D341Med (cell line): ENCODE data around the gene GLIS1.
A peak's percentile ranks its signal among the peaks of the same experiment; 100 is the strongest.

ENCODE experiments used
- DNase-seq: peaks from one replicate; pipeline ENCODE4 v3.0.0; 2012; ENCODE audit warnings: low spot score

GLIS1 gene

DNA sequence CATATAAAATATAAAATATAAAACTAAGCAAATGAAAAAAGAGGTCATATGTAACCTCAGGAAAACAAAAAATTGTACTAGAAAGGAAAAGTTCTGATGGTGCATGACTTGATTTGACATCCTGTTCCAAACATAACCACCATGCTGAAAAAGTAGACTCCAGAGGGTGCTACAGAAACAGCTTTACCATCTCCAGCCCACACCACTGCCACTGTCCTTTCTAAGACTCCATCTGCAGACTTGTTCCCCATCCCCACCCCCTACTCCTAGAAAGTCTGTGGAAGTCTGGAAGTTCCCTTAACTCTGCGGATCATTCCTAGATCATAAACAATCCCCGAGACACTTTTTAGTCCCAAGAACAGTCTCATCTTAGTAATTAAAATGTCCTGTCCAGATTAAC lies 20.5 kb downstream of the GLIS1 start:
- DNase-seq = no peak

DNA sequence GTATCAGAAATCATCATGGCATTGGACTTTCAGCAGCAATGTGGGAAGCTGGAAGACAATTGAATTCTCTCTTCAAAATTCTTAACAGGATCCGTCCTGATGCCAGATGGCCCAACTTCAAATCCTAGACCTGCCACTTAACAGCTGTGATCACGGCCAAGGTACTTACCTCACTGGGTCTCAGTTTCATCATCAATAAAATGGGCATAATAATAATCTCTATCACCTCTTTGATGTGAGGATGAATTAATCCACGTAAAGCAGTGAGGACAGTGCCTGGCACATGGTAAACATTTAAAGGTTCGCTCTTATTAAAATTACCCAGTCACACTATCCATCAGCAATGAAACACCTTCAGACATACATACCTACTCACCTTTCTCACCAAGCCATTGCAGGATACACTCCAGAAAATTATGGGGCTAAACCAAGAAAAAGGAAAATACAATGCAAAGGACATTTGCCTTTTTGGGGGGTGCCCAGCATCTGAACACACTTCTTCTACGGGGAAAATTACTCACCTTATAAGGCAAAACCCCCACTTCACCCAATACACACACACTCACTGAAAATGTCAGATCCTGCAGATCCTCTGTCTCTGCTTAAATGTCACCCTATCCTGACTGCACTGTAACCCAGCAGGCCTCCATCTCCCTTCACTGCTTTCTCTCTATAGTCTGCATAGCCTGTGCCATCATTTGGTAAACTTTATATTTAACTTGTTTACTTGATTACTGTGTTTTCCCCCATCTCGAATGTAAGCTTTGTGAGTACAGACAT lies 21.7 kb downstream of the GLIS1 start:
- DNase-seq = no peak

DNA sequence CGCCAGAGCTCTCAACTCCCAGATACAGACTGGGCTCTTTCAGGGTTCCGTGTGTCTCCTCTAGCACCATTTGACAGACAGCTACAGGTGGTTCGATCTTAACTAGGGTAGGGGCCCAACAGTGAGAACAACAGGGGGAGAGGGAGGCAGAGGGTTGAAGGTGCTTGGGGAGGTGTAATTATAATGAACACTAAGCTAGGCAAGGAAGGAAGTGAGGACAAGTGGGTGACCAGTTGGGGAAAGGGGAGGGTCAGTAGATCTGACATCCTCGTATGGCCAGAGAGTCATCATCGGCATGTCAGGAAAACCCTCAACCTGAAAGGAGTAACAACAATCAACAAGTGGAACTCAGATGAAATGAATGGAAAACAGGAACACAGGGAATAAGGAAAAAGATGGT lies 22.8 kb downstream of the GLIS1 start:
- no peak for DNase-seq

DNA sequence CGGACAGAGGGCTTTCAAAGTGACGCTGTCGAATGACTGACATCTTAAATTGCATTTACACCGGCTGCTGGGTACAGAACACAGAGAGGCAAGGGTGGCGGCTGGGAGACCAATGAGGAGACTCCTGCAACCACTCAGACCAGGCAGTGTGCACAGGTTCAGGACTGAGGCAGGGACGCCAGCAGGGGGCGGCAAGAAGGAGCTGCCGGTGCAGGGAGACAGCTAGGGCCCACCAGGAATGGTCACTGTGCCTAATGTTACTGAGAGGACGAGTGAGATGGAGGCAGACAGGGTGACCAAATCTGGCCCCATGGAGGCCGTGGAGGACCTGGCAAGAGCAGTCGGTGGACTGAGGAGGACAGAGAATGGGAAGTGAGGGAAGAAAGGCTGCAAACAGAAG lies 23.5 kb downstream of the GLIS1 start:
- peak; percentile 69 for DNase-seq

DNA sequence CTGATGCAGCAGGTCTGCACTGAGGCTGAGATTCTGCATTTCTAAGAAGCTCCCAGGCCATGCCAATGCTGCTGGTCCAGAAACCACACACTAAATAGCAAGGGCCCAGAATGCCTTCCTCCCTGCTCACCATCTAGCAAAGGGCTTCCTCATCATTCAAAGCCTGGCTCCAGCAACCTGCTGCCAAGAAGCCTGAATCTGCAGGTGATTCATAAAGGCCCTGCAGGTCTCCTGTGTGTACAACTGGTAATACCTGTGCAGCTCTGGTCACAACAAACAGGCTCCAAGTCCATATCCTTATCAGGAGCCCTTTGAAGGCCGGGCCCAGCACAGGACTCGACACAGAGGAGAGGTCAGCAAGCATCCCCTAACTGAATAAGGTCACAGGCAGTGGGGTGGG lies 26.7 kb downstream of the GLIS1 start:
- no peak for DNase-seq

DNA sequence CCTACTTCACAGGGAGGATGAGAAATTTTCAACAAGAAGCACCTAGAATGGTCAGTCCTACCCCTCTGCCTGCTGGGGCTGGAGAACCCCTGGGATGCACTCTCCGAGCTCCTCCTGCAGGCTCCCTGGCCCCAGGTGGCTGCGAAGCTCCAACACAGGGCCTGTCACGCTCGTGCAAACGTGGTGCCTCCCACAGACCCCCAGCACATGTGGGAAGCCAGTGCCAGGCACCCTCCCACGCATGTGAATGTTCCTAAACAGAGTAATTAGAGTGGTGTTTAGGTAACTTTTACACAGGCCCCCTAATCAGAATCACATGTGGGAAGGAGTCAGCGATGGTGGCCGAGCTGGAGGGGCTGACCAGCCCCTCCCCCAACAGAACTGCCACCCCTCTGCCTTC lies 28.4 kb downstream of the GLIS1 start:
- no peak for DNase-seq

DNA sequence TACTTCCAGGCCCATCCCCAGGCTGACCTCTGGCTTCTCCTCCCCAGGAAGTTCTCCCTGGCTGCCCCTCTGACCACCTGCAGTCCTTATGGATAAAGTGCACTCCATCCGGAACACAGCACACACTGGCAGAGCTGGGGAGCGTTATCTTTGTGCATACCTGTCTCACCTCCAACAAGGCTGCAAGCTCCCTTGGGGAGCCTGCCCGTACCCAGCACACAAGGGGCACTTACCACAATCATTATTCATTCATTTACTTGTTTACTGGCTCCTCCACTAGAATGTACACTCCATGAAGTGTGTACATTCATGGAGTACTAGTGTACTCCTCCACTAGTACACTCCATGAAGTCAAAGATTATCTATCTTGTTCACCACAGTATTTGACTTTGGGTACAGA lies 30.3 kb downstream of the GLIS1 start:
- DNase-seq = no peak

DNA sequence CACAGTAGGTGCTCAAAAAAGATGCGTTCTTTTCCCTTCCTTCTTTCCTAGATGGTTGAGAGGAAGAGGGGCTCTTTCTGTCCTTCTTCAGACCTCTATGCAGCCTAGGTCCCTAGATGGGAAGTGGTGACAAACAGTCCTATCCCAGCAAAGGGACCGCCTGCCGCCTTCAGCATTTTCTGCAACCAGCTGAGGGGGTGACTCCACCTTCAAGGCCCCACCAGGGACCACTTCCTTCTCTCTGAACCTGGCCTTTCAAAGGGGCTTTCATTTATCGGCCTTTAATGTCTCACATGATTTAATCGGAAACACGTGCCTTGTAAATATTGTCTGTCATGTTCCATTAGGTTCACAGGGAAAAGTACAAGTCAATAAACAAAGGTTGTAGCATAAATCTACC lies 32.6 kb downstream of the GLIS1 start:
- DNase-seq = no peak

DNA sequence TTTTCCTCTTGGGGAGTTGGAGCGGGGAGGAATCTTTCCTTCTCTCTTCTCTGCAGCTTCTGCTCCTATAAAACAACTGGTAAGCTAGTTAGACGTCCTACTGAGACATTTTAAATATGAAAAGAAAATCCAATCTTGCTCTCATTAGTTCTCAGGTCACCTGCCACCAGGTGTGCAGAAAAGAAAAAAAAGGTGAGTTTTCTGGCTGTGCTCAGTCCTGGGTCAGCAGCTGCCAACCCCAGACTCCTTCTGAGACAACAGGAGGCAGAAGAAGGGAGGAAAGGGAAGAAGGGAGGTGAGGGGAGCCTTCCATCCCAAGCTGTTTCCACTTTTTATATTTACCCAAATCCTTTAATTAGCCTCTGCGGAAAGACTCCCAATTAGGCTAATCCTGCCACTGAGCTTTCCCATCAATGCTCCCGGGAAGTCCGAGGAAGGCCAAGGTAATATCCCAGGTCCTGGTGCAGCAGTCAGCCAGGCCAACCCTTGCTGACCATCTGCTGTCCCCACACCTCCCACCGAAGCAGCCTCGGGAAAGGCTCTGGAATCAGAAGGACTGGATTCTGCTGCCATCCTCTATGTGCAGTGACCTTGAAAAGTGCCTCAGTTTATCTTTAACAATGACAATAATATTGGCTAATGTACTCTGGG lies 33.4 kb downstream of the GLIS1 start:
- peak; percentile 62 for DNase-seq

DNA sequence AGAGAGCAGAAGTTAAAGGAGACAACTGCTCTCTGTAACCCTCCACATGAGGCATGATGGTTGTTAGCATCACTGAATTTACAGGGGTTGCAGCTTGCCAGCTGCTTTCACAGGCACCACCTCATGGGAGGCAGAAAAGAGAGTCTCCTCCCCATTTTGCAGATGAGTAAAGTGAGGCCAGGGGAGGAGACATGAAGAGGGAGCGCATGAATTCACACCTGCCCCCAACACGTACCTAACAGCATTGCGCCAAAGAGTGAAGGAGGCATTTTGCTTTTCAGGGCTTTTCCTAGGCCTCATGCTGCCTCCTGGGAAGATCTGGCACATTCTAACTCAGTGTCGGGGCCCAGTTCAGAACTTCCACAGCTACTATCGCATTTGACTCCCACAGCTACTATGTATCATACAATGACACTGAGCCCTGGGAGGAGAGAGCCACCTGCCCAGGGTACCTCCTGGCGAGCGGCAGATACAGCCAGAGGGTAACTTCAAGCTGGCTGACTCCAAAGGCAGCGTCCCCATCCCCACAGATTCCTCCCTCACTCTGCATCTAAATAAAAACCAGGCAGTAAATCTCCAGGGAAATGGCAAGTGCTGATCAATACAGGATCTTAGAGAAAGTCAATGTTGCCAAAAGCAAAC lies 34.0 kb downstream of the GLIS1 start:
- no peak for DNase-seq

DNA sequence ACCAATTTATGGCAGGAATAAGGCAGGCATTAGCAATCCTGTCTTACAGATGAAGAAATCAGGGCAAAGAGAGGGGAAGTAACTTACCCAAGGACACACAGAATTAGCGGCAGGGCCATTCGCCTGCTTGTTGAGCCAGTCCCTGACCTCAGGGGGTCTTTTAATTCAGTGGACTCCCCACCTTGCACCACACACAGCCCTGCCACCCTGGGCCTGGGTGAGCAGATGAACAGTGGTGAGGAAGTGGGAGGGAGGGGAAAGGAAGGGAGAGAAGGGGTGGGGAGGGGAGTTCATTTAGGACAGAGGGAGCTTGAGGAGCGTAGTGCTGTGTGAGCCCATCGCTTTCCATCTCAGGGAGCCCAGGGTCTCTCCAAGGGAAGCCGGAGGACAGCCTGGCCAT lies 34.7 kb downstream of the GLIS1 start:
- no peak for DNase-seq

DNA sequence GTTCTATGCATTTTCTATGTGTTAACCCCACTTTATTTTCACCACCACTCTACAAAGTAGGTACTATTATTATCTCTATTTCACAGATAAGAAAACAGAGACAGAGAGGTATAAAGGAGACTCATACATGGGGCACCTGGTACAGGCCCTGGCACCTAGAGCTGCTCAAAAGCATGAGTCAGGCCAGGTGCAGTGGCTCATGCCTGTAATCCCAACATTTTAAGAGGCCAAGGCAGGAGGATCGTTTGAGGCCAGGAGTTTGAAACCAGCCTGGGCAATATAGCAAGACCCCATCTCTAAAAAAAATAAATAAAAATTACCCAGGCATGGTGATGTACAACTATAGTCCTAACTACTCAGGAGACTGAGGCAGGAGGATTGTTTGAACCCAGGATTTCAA lies 35.8 kb downstream of the GLIS1 start:
- no peak for DNase-seq

DNA sequence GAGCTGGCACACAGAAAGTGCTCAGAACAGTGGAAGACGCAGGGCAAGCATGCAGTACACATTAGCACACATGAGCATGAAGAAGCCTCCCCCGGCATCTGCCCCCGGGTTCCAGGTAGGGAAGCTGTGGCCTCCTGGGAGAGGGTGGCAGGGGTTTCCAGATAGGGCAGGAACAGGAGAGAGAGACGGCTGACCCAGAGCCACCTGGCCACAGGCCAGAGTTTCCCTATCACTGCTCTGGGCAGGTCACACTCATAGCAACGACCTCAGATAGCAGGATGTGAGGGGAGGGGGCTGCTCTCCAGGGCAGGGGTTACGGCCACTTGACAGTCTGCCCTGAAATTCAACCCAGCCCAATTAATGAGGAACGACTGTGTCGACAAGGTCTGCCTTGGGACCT lies 36.6 kb downstream of the GLIS1 start:
- DNase-seq = no peak

DNA sequence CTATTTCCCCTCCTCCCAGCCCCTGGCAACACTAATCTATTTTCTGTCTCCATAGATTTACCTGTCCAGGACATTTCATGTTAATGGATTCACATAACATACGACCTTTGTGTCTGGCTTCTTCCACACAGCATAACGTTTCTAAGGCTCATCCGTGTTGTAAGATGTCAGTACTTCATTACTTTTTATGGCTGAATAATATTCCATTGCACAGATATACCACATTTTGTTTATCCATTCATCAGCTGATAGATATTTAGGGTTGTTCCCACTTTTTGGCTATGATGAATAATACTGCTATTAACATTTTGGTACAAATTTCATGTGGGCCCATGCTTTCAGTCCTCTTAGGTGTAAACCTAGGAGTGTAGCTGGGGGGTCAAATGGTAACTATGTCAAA lies 38.2 kb downstream of the GLIS1 start:
- no peak for DNase-seq

DNA sequence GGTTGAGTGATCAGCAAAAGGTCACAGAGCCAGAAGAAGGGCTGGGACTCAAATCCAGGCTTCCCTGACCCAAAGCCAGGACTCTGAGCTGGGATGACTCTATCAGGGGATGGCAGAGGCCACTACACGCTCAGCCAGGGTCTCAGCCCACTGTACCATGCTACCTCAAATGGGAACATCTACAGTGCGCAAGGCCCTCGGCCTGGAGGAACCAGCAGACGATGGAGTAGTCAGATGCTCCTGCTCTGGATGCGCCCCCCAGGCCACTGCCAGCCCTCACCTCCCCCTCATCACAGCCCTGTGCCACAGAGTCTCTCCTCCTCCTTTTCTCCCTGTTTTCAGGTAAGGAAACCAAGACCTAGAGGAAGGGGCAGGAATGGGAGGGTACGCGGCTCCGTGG lies 39.0 kb downstream of the GLIS1 start:
- no peak for DNase-seq

DNA sequence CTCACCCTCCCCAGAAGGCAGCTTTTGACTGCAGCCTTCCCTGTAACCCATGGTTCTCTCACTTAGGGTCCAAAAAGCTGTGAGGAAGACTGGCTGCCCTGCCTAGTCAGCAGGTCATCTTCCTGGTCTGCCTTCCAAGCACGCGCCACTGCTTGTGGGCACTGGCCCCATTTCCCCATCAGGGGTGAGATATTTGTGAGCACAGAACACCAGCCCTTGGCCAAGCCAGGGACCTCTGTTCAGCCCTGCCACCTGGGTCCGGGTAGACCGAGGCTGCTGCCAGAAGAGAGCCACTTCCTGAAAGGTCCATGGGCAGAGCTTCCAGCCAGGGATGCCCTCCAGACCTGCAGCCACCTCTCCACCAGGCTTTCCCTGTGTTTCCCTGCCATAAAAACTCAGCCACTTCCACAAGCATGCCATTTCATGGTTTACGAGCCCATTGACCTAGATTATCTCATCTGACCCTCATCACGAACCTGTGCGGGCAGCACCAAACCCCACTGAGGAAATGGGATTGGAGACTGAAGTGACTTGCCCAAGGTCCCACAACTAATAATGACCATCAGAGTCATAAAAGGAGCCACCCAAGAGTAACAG lies 40.5 kb downstream of the GLIS1 start:
- DNase-seq = no peak

DNA sequence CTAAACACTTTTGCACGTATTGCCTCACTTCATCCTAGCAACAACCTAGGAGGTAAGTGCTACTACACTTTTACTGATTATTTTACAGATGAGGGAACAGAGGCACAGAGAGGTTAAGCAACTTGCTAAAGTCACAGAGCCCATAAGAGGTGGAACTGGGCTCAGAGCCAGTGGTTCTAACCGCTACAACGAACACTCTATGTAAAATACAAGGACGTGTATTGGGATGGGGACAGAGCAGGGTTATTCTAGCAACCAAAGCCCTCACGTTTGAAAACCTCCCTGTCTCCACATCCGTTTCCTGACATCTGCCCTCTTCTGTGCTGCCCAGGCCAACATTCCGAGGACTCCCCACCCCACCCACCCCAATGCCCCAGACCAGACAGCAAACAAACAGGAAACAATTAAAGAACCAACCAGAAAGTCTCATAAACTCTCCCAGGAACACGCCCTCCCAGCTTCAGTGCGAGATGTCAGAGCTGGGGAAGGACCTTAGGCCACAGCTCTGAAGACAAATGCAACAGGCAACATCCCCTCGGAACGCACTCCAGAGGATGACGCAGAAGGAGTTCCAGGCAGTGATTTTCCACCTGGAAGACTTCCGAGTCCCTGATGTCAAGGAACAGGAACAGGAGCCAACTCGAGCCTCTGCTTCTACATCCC lies 41.1 kb downstream of the GLIS1 start:
- DNase-seq = no peak

DNA sequence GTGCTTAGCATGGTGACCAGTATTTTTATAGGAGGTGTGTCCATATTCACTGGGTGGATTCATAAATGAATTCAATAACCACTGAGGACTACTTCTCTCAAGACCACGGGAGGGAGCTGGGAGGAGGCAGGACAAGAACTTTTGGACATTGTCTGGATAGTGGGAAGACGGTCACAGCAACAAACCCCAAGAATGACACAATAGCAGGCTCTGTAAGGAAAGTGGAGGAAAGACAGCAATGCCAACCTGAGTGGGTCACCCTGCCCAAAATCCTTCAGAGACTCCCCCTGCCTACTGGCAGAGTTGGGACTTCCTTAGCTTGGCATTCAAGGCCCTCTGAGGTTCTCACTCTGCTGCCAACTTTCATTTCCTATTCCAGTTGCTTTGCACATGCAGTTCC lies 42.0 kb downstream of the GLIS1 start:
- no peak for DNase-seq

DNA sequence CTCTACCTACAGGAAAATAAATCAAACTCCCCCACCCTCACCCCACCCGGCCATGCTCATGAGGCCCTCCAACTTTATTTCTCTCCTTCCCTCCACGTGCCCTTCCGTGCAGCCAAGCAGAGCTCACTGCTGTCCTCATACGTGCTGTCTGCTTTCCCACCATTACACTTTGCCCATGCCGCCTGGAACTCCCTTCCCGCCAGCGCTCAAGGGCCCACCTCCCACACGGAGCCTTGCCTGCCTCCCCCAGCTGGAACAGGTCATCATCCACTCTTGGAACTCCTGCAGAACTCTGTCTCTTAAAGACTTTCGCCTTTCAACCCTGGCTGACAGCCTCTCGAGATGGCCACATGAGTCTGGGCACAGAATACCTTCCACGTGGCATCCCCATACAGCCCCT lies 42.4 kb downstream of the GLIS1 start:
- DNase-seq = no peak

DNA sequence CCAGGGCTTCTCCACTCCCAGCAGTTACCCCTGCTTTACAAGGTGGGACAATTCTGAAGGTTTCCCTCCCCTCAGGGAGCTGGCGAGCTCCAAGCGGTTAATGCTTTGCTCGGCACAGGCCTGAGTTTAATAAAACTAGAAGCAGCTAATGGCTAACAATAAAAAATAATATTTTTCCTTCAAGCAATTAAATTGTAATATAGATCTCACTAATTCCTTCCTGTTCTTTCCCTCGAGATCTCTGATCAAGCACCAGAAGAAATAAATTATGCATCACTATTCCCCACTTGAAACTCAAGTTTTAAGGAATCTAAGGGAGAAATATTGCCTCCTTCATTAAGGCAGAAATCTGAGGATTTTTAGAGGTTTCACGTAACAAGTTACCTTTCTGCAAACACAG lies 42.9 kb downstream of the GLIS1 start:
- DNase-seq = no peak

DNA sequence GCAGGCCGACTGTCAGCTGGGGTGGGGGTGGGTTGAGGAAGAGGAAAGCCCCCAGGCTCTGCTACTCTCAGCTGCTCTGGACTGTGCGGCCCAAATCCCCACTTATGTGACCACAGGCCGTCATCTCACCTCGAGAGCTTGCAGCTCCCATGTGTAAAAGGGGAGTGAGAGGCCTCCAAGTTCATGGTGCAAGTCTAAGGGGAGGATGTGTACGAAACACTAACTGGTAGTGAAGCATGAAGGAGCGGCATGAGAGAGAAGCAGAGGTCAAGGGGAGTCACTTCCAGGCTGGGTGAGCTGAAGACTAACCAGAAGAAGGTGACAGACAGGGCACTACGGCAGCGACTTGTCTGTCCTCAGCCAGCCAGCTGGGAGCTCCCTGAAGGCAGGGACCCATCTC lies 43.8 kb downstream of the GLIS1 start:
- no peak for DNase-seq

DNA sequence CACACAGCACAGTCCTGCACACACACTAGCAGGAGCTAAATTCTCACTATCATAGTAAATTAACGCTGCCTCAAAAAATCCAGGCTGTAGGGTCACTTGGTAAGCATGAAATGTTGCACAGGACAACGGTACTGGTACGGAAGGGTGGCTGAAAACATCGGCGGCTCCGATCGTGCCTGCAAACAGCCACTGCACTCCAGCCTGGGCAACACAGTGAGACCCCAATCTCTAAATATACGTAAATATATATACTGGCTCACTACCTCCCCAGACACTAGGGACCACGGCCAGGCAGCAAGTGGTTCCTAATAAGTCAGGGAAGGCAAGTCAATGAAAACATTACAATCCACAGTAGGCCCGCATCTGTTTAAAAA lies 44.3 kb downstream of the GLIS1 start:
- no peak for DNase-seq
